ENCODE measurements around the gene IER5. TPM values are rescaled to one million over a fixed set of nuclear protein-coding genes. Genes with fewer than 3 reads are reported as not detected.

Gene IER5
- total RNA-seq, 2 donors from 2014 or later = 20.3 to 68.4 TPM

GRCh38 chr1:181089676-181090544, 1.4 kb downstream of the IER5 start:
- Mint-ChIP-seq H3K27ac (peak overlapping the region; percentile 98 to 100), H3K9me3 (no peaks in the 10 kb centered on the region), H3K36me3 (peaks cover 45 to 54% of the 10 kb centered on the region in 2 donors)
- peak; percentile 47 to 62 for ATAC-seq
- peak; percentile 72 to 84 for DNase-seq (ENCODE audit: low spot score in 2 of 2)

- Mint-ChIP-seq H3K9me3 (no peaks in the 10 kb centered on the region), H3K27ac (peak overlapping the region; percentile 98 to 100), H3K36me3 (peaks cover 45 to 54% of the 10 kb centered on the region in 2 donors)
- DNase-seq (ENCODE audit: low spot score in 2 of 2) (peak in 1 of 2 donors; percentile 49), ATAC-seq (peak; percentile 30 to 44)
Measured at GRCh38 chr1:181090641-181091126, 2.2 kb downstream of the IER5 start.

- H3K27ac Mint-ChIP-seq = peak overlapping the region; percentile 98 to 100
- DNase-seq (ENCODE audit: low spot score in 2 of 2) (no peak), ATAC-seq (no peak)
- peaks cover 45 to 54% of the 10 kb centered on the region in 2 donors for H3K36me3 Mint-ChIP-seq
- H3K9me3 Mint-ChIP-seq = no peaks in the 10 kb centered on the region
Measured at GRCh38 chr1:181091309-181092040, 3.0 kb downstream of the IER5 start.

GRCh38 chr1:181092056-181092455, 3.6 kb downstream of the IER5 start:
- Mint-ChIP-seq H3K27ac (peak overlapping the region in 1 of 2 donors; percentile 100), H3K9me3 (no peaks in the 10 kb centered on the region), H3K36me3 (peaks cover 45 to 54% of the 10 kb centered on the region in 2 donors)
- DNase-seq (ENCODE audit: low spot score in 2 of 2) = no peak
- no peak for ATAC-seq

GRCh38 chr1:181092883-181093458, 4.5 kb downstream of the IER5 start:
- DNase-seq (ENCODE audit: low spot score in 2 of 2) (no peak), ATAC-seq (no peak)
- H3K9me3 Mint-ChIP-seq = no peaks in the 10 kb centered on the region
- peak overlapping the region; percentile 1 to 100 for H3K27ac Mint-ChIP-seq
- H3K36me3 Mint-ChIP-seq = peaks cover 45 to 57% of the 10 kb centered on the region in 2 donors

GRCh38 chr1:181094416-181095212, 6.1 kb downstream of the IER5 start:
- no peak for ATAC-seq
- H3K36me3 Mint-ChIP-seq = peaks cover 43 to 49% of the 10 kb centered on the region in 2 donors
- no peaks in the 10 kb centered on the region for H3K9me3 Mint-ChIP-seq

GRCh38 chr1:181095260-181095659, 6.8 kb downstream of the IER5 start:
- Mint-ChIP-seq H3K27ac (no peak overlapping the region), H3K36me3 (peaks cover 37 to 42% of the 10 kb centered on the region in 2 donors)

More at GRCh38 chr1:181094416-181095212, 6.1 kb downstream of the IER5 start:
- no peak overlapping the region for H3K27ac Mint-ChIP-seq
- DNase-seq (ENCODE audit: low spot score in 2 of 2) = no peak

GRCh38 chr1:181095763-181096184, 7.3 kb downstream of the IER5 start:
- no peak overlapping the region for H3K27ac Mint-ChIP-seq
- DNase-seq (ENCODE audit: low spot score in 2 of 2) (no peak), ATAC-seq (no peak)
- H3K36me3 Mint-ChIP-seq = peaks cover 34 to 37% of the 10 kb centered on the region in 2 donors
- H3K9me3 Mint-ChIP-seq = no peaks in the 10 kb centered on the region

More at GRCh38 chr1:181095260-181095659, 6.8 kb downstream of the IER5 start:
- DNase-seq (ENCODE audit: low spot score in 2 of 2) (no peak), ATAC-seq (no peak)
- no peaks in the 10 kb centered on the region for H3K9me3 Mint-ChIP-seq

- no peak for ATAC-seq
- no peak for DNase-seq (ENCODE audit: low spot score in 2 of 2)
- Mint-ChIP-seq H3K27ac (peak overlapping the region in 1 of 2 donors; percentile 99), H3K36me3 (peaks cover 19 to 22% of the 10 kb centered on the region in 2 donors), H3K9me3 (no peaks in the 10 kb centered on the region)
Measured at GRCh38 chr1:181097242-181097641, 8.7 kb downstream of the IER5 start.

GRCh38 chr1:181099152-181100014, 10.9 kb downstream of the IER5 start:
- ATAC-seq (peak; percentile 80 to 89), DNase-seq (ENCODE audit: low spot score in 2 of 2) (peak; percentile 46 to 75)
- Mint-ChIP-seq H3K36me3 (peaks cover 2 to 9% of the 10 kb centered on the region in 2 donors), H3K9me3 (no peaks in the 10 kb centered on the region), H3K27ac (peak overlapping the region; percentile 95 to 99)

GRCh38 chr1:181100015-181100905, 11.8 kb downstream of the IER5 start:
- DNase-seq (ENCODE audit: low spot score in 2 of 2) (no peak), ATAC-seq (peak; percentile 23 to 41)
- H3K36me3 Mint-ChIP-seq = peaks cover 0 to 7% of the 10 kb centered on the region in 2 donors
- peak overlapping the region; percentile 95 to 99 for H3K27ac Mint-ChIP-seq
- H3K9me3 Mint-ChIP-seq = no peaks in the 10 kb centered on the region

- DNase-seq (ENCODE audit: low spot score in 2 of 2) (no peak), ATAC-seq (no peak)
- Mint-ChIP-seq H3K36me3 (peaks cover 0 to 7% of the 10 kb centered on the region in 2 donors), H3K27ac (peak overlapping the region in 1 of 2 donors; percentile 99), H3K9me3 (no peaks in the 10 kb centered on the region)
Measured at GRCh38 chr1:181100934-181101333, 12.4 kb downstream of the IER5 start.

GRCh38 chr1:181101581-181102226, 13.2 kb downstream of the IER5 start:
- no peak for ATAC-seq
- no peak for DNase-seq (ENCODE audit: low spot score in 2 of 2)
- H3K9me3 Mint-ChIP-seq = no peaks in the 10 kb centered on the region
- H3K27ac Mint-ChIP-seq = peak overlapping the region in 1 of 2 donors; percentile 99
- H3K36me3 Mint-ChIP-seq = peaks cover 0 to 7% of the 10 kb centered on the region in 2 donors

- ATAC-seq (no peak), DNase-seq (ENCODE audit: low spot score in 2 of 2) (no peak)
- Mint-ChIP-seq H3K27ac (peak overlapping the region in 1 of 2 donors; percentile 23), H3K9me3 (no peaks in the 10 kb centered on the region), H3K36me3 (peaks cover 0 to 5% of the 10 kb centered on the region in 2 donors)
Measured at GRCh38 chr1:181102841-181103240, 14.3 kb downstream of the IER5 start.

Data from activated naive CD4-positive, alpha-beta T cell treated with anti-CD3 and anti-CD28 coated beads, Interleukin-2, amount 50 U/mL, for 72 hours (primary cell).